Measurements from ENCODE around the gene ADGRG2.

GRCh38 chrX:18941896-18942295 is 180.4 kb downstream of the ADGRG2 start:
- TF ChIP-seq, protein P1, sequence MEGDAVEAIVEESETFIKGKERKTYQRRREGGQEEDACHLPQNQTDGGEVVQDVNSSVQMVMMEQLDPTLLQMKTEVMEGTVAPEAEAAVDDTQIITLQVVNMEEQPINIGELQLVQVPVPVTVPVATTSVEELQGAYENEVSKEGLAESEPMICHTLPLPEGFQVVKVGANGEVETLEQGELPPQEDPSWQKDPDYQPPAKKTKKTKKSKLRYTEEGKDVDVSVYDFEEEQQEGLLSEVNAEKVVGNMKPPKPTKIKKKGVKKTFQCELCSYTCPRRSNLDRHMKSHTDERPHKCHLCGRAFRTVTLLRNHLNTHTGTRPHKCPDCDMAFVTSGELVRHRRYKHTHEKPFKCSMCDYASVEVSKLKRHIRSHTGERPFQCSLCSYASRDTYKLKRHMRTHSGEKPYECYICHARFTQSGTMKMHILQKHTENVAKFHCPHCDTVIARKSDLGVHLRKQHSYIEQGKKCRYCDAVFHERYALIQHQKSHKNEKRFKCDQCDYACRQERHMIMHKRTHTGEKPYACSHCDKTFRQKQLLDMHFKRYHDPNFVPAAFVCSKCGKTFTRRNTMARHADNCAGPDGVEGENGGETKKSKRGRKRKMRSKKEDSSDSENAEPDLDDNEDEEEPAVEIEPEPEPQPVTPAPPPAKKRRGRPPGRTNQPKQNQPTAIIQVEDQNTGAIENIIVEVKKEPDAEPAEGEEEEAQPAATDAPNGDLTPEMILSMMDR (IDR thresholded peaks at IDR 0.05): no peak
- no peak for TF ChIP-seq POLR2A (IDR thresholded peaks at IDR 0.05)
